ENCODE results near the gene PTPN11.
"Not testable (repeated sequence)": the region's sequence is repeated elsewhere in the genome, so short reads cannot be mapped to it uniquely, and the experiment has no call there.

DNA sequence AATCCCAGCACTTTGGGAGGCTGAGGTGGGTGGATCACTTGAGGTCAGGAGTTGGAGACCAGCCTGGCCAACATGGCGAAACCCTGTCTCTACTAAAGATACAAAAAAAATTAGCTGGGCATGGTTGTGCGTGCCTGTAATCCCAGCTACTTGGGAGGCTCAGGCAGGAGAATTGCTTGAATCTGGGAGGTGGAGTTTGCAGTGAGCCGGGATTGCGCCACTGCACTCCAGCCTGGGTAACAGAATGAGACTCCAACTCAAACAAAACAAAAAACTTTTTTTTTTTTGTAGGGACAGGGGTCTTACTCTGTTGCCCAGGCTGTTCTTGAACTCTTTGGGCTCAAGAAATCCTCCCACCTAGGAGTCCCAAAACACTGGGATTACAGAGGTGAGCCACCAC is 3.3 kb upstream of the PTPN11 start:
- TF ChIP-seq, protein P1, sequence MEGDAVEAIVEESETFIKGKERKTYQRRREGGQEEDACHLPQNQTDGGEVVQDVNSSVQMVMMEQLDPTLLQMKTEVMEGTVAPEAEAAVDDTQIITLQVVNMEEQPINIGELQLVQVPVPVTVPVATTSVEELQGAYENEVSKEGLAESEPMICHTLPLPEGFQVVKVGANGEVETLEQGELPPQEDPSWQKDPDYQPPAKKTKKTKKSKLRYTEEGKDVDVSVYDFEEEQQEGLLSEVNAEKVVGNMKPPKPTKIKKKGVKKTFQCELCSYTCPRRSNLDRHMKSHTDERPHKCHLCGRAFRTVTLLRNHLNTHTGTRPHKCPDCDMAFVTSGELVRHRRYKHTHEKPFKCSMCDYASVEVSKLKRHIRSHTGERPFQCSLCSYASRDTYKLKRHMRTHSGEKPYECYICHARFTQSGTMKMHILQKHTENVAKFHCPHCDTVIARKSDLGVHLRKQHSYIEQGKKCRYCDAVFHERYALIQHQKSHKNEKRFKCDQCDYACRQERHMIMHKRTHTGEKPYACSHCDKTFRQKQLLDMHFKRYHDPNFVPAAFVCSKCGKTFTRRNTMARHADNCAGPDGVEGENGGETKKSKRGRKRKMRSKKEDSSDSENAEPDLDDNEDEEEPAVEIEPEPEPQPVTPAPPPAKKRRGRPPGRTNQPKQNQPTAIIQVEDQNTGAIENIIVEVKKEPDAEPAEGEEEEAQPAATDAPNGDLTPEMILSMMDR (IDR thresholded peaks at IDR 0.05), result not testable (repeated sequence)
- not testable (repeated sequence) for TF ChIP-seq EP300, POLR2A (IDR thresholded peaks at IDR 0.05)
